GM13976 (cell line): ENCODE measurements around the gene PDCD1.

Source experiments
- DNase-seq: peaks from one replicate; pipeline ENCODE4 v3.0.0; 2012; ENCODE audit warnings: low spot score
- in situ Hi-C: fragments of 300-500 bp; cut with MboI; formaldehyde crosslinking; loops from one replicate; pipeline ENCODE4 v1.12.0; 2022; ENCODE audit warnings: low sequenced_read_pairs, mixed read lengths, inconsistent platforms; ENCODE audit not compliant: unreplicated experiment
- TF ChIP-seq, protein P1 (sequence below): IDR thresholded peaks from 2 replicates; pipeline ENCODE4 v1.5.1; 2012; ENCODE audit warnings: borderline replicate concordance, mild to moderate bottlenecking; ENCODE audit not compliant: insufficient read depth; ENCODE audit errors: extremely low read depth, missing control alignments, control extremely low read depth

The PDCD1 gene

DNA sequence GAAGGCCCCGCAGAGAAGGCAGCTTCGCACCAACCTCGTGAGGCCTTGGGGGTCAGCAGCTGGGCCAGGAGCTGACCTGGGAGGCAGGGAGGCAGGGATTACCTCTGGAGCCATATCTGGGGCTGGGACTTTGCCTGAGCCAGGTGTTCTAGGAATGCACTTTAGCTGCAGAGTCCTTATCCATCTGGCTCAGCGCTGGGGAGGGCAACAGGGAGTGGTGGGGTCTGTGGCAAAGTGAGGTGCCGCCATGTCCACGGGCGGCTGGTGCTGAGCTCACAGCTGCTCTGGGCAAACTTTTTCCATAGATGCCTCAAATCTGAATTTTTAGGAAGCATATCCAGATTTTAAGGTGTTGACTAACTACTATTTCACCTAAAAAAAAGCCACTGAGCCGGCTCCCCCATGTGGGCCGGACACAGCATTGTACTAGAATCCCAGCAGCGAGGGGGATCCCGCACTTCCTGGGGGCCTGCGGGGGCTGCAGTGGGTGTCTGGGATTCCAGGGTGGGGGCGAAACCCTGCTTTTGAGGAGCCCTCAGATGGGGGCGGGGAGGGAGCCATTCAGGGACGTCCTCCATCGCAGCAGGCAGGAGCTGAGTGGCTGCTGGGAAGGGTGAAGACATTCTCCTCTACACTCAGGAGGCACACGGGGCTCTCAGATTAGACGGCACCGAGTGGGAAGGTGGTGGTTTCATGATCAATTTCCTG, 45.5 kb upstream of the PDCD1 start:
- TF ChIP-seq, protein P1, sequence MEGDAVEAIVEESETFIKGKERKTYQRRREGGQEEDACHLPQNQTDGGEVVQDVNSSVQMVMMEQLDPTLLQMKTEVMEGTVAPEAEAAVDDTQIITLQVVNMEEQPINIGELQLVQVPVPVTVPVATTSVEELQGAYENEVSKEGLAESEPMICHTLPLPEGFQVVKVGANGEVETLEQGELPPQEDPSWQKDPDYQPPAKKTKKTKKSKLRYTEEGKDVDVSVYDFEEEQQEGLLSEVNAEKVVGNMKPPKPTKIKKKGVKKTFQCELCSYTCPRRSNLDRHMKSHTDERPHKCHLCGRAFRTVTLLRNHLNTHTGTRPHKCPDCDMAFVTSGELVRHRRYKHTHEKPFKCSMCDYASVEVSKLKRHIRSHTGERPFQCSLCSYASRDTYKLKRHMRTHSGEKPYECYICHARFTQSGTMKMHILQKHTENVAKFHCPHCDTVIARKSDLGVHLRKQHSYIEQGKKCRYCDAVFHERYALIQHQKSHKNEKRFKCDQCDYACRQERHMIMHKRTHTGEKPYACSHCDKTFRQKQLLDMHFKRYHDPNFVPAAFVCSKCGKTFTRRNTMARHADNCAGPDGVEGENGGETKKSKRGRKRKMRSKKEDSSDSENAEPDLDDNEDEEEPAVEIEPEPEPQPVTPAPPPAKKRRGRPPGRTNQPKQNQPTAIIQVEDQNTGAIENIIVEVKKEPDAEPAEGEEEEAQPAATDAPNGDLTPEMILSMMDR: no peak
- in situ Hi-C loops: no loop called here
- DNase-seq: no peak

DNA sequence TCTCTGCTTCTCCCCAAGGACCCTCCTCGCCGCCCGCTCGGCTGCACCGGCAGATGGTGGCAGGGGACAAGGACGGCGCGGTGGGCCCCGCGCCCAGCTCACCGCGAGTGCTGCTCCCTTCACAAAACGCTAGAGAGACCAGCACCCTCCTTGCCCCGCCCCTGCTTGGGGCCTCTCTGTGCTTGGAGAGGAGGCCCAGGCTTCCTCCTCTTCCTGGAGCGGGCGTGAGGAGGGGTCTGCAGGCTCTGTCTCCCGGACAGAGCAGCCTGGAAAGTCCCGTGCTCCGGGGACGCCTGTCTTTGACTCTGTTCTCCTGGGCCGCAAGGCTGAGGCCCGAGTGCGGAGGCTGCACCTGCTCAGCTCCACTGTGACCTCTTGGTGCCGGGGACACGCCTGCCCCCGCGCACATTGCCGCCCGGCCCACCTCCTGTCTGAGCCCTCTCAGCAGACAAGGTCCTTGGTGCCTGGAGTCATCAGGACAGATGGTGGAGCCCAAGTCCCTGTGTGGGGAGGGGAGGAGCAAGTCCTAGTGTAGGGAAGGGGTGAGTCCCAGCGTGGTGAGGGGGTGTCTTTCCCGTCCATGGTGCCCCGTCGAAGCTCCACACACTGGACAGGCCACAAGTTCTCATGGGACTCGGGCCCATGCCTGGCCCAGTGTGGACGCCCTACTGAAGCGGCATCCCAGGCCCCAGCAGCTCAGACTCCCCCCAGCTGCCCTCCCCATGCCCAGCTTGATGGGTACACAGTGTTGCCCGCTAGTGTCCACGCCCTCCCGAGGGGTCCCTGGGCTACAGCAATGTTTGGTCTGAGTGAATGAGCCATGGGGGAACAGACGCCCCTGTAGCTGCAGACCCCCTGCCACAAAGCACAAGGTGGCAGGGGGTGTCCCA, 44.7 kb upstream of the PDCD1 start:
- in situ Hi-C loops: no loop called here
- no peak for DNase-seq
- TF ChIP-seq, protein P1: no peak

DNA sequence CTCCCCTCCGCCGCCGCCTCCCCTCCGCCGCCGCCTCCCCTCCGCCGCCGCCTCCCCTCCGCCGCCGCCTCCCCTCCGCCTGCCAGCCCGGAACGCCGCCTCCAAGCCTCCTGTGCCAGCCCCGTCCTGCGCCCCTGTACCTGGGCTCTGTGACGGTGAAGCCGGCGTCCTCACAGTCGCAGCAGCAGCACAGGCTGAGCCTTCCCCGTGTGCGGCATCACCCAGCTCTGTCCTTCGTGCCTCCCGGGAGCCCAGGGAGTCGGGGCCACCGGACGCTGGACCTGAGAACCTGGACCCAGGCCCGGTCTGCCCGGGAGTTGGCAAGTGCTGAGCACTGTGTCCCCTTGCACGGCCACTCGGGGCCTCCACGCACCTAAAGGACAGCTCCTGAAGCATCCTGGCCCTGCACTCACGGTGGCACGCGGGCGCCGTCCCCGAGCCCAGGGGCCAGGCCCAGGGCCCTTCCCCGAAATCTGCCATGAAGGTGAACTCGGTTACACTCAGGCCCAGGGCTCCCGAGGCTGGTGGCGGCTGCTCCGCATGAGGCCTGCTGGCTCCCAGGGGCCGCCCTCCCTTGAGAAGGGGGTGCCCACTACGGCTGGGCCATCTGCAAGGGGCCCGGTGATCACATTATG, 43.8 kb upstream of the PDCD1 start:
- TF ChIP-seq, protein P1: no peak
- no peak for DNase-seq
- in situ Hi-C loops: no loop called here

DNA sequence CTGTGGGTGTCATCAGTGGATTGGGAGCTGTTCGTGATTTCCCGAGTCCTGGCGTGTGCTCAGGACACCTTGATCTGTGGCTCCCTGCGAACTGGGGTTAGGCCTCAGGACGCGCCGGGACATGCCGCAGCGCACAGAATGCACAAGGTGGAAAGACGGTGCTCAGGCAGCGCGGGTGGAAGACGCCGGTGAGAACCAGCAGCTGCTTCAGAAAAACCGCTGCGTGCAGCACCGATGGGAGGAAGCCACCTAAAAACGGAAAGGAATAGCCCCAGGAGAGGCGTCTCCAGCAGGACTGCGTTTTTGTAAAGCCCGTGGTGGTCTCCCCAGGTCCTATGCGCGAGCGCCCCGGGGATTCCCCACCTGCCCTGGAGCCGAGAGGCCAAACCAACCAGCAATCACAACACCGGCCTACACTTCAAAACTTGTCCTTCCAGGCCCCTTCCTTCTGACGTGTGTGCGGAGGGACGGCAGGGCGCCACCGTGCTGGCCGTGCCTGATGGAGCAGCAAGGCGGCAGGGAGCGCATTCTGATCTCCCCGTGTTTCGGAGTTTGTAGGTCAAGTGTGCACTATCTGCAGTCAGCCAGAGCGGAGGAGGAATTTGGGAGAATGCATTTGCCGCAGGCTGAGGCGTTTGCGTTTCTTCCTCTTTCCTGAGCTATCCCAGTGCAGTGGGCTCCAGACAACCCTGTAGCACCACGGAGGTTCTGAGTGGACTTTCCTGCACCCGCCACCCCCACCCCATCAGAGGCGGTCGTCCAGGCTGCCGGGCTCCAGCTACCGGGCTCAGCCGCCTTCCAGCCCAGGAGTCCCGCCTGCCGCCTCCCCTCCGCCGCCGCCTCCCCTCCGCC, 43.0 kb upstream of the PDCD1 start:
- DNase-seq: no peak

DNA sequence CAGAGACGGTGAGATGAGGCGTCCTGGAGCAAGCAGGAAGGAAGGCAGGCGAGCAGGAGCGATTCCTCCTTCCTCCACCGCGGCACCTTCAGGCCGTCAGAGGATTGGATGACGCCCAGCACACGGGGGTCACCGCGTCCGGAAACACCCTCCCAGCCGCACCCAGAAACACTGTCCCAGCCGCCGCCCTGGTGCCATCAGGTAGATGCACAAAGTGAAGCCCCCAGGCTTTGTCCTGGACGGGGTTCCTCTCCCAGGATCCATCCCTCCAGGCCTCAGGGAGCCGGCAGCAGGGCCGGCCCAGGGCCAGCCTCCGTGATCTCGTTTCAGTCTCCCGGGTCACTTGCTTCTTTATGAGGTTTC, 42.3 kb upstream of the PDCD1 start:
- in situ Hi-C loops: no loop called here
- TF ChIP-seq, protein P1: no peak
- DNase-seq: no peak

More for the DNA sequence above, 43.0 kb upstream of the PDCD1 start:
- in situ Hi-C loops: no loop called here
- TF ChIP-seq, protein P1: no peak
